Measurements from ENCODE around the gene FOLH1. TPM values are rescaled to one million over a fixed set of nuclear protein-coding genes. Genes with fewer than 3 reads are reported as not detected.
"Not testable (repeated sequence)": the region's sequence is repeated elsewhere in the genome, so short reads cannot be mapped to it uniquely, and the experiment has no call there.

FOLH1 gene
- total RNA-seq, 1 donor from 2014 or later = not detected

DNA sequence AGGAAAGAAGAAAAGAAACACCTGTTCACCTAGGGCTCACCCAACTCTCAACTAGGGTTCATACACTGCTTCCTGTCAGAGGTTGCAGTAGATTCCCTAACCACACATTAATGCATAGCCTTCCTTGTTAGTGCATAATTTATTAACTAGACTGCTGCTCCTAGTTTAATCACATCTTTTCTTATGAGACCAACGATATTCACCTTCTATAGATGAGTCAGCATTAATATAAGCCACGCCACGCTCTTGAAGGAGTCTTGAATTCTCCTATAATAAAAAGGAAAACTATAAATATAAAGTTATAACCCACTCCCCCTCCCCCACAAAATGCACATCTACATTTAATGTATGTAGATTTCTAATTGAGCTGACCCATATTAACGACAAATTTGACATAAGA lies 39.4 kb downstream of the FOLH1 start:
- H3K9me3 Mint-ChIP-seq (ENCODE audit: low read depth) = peaks cover 31% of the 10 kb centered on the region
- not testable (repeated sequence) for H3K36me3 Mint-ChIP-seq (ENCODE audit: insufficient read depth); H3K4me3 Mint-ChIP-seq (ENCODE audit: low read depth); DNase-seq (ENCODE audit: low spot score, unreplicated experiment); H3K27ac Mint-ChIP-seq; H3K27me3 Mint-ChIP-seq; H3K4me1 Mint-ChIP-seq (ENCODE audit: low read depth)

DNA sequence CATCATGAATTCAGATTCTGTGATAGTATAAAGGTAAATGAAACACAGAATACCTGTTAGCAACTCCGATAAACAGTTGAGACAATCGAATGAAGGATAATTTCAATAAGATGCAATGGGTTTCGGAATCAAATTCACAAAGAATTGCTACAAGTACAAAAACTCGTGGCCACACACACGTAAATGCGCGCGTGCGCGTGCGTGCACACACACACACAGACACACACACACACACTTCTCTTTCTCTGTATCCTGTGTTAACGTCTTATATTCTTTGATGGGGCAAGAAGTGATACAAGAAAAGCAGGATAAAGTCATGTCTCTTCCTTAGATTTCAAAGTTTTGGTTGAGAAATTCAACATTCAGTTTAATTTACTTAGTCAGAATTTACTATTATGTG lies 57.2 kb downstream of the FOLH1 start:
- H3K9me3 Mint-ChIP-seq (ENCODE audit: low read depth) = peaks cover 11% of the 10 kb centered on the region
- no peak overlapping the region for H3K4me3 Mint-ChIP-seq (ENCODE audit: low read depth)
- no peak overlapping the region for H3K27ac Mint-ChIP-seq
- H3K4me1 Mint-ChIP-seq (ENCODE audit: low read depth) = no peaks in the 10 kb centered on the region
- no peaks in the 10 kb centered on the region for H3K27me3 Mint-ChIP-seq
- DNase-seq (ENCODE audit: low spot score, unreplicated experiment) = no peak
- H3K36me3 Mint-ChIP-seq (ENCODE audit: insufficient read depth) = no peaks in the 10 kb centered on the region
- TF ChIP-seq, protein P1, sequence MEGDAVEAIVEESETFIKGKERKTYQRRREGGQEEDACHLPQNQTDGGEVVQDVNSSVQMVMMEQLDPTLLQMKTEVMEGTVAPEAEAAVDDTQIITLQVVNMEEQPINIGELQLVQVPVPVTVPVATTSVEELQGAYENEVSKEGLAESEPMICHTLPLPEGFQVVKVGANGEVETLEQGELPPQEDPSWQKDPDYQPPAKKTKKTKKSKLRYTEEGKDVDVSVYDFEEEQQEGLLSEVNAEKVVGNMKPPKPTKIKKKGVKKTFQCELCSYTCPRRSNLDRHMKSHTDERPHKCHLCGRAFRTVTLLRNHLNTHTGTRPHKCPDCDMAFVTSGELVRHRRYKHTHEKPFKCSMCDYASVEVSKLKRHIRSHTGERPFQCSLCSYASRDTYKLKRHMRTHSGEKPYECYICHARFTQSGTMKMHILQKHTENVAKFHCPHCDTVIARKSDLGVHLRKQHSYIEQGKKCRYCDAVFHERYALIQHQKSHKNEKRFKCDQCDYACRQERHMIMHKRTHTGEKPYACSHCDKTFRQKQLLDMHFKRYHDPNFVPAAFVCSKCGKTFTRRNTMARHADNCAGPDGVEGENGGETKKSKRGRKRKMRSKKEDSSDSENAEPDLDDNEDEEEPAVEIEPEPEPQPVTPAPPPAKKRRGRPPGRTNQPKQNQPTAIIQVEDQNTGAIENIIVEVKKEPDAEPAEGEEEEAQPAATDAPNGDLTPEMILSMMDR (IDR thresholded peaks at IDR 0.05; ENCODE audit: unreplicated experiment) = no peak

DNA sequence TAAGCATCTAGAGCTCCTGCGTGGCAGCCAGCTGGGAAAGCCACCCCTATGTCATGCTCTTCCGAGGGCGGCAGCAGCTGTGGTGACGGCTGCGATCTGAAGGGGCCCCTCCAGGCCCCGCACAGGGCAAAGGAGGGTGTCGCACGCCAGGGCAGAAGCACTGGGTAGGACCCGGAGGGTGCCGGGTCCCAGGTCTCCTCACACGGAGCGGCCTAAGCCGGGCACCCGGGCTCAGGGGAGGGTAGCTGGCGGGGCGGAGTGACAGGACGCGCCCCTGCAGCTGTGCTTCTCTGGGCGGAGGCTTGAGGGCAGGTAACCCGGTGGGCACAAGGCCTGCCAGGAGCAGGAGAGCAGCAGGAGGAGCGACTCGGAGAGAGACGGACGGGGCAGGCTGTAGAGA lies 106.0 kb downstream of the FOLH1 start:
- H3K4me1 Mint-ChIP-seq (ENCODE audit: low read depth); H3K27me3 Mint-ChIP-seq; H3K27ac Mint-ChIP-seq; H3K4me3 Mint-ChIP-seq (ENCODE audit: low read depth); H3K36me3 Mint-ChIP-seq (ENCODE audit: insufficient read depth); DNase-seq (ENCODE audit: low spot score, unreplicated experiment): not testable (repeated sequence)
- H3K9me3 Mint-ChIP-seq (ENCODE audit: low read depth) = peaks cover 35% of the 10 kb centered on the region

Other genes with a start within 250 kb of the FOLH1 start
- gene TRIM51G, start 224.7 kb downstream of the FOLH1 start, total RNA-seq = not detected in 2 replicates
- not detected in 2 replicates for gene TRIM49B, start 179.8 kb downstream of the FOLH1 start, total RNA-seq
- not detected in 2 replicates for gene TRIM64C, start 149.5 kb downstream of the FOLH1 start, total RNA-seq